Measurements from ENCODE around the gene GABRR3. TPM values are rescaled to one million over a fixed set of nuclear protein-coding genes. Genes with fewer than 3 reads are reported as not detected.

The GABRR3 gene
- total RNA-seq, 1 experiment from 2014 or later, result not detected

GRCh38 chr3:97939401-97939800 lies 95.7 kb downstream of the GABRR3 start:
- no peak overlapping the region for H3K27ac Mint-ChIP-seq (ENCODE audit: unreplicated experiment)
- no peak for TF ChIP-seq CTCF (IDR thresholded peaks at IDR 0.05; ENCODE audit: unreplicated experiment)
- H3K4me3 Mint-ChIP-seq (ENCODE audit: low read depth, unreplicated experiment), result no peak overlapping the region

DNA sequence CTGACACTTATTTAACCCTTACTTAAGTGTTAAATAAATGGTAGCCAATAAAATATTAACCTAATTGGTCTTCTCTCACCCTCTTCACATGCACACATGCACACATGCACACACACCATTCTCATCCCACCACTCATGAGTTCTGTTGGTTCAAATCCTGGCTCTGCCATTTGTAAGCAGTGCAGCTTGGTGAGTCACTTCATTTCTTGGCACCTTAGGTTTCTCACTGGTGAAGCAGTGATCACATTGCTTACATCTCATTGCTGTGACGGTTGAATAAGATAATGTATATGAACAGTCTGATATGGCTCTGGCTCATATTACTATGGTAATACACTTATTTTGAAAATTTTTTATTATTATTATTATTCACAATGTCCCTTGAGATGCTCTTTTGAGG lies 96.7 kb downstream of the GABRR3 start:
- H3K4me3 Mint-ChIP-seq (ENCODE audit: low read depth, unreplicated experiment), result no peak overlapping the region
- no peaks in the 10 kb centered on the region for H3K4me1 Mint-ChIP-seq (ENCODE audit: low read depth, unreplicated experiment)
- no peaks in the 10 kb centered on the region for H3K9me3 Mint-ChIP-seq (ENCODE audit: low read depth, unreplicated experiment)
- peaks cover 4% of the 10 kb centered on the region for H3K36me3 Mint-ChIP-seq (ENCODE audit: insufficient read depth, unreplicated experiment)
- BruUV-seq (replicated peaks), result no TSS peak
- CTCF ChIA-PET, result no interaction called here
- no peak for DNase-seq
- no peak overlapping the region for H3K27ac Mint-ChIP-seq (ENCODE audit: unreplicated experiment)
- no peaks in the 10 kb centered on the region for H3K27me3 Mint-ChIP-seq (ENCODE audit: unreplicated experiment)
- intact Hi-C loops (cut with micrococcal nuclease; ENCODE audit: unreplicated experiment), result no loop called here
- no peak for TF ChIP-seq CTCF (IDR thresholded peaks at IDR 0.05; ENCODE audit: unreplicated experiment)

More at GRCh38 chr3:97939401-97939800, 95.7 kb downstream of the GABRR3 start:
- no peak for DNase-seq
- intact Hi-C loops (cut with micrococcal nuclease; ENCODE audit: unreplicated experiment), result no loop called here
- BruUV-seq (replicated peaks), result no TSS peak
- CTCF ChIA-PET, result no interaction called here
- Mint-ChIP-seq H3K36me3 (ENCODE audit: insufficient read depth, unreplicated experiment) (peaks cover 10% of the 10 kb centered on the region), H3K9me3 (ENCODE audit: low read depth, unreplicated experiment) (no peaks in the 10 kb centered on the region), H3K4me1 (ENCODE audit: low read depth, unreplicated experiment) (no peaks in the 10 kb centered on the region), H3K27me3 (ENCODE audit: unreplicated experiment) (no peaks in the 10 kb centered on the region)

- H3K27ac Mint-ChIP-seq (ENCODE audit: unreplicated experiment), result no peak overlapping the region
- TF ChIP-seq CTCF (IDR thresholded peaks at IDR 0.05; ENCODE audit: unreplicated experiment), result no peak
- DNase-seq, result no peak
- H3K9me3 Mint-ChIP-seq (ENCODE audit: low read depth, unreplicated experiment), result no peaks in the 10 kb centered on the region
- no TSS peak for BruUV-seq (replicated peaks)
- CTCF ChIA-PET, result no interaction called here
- no peak overlapping the region for H3K4me3 Mint-ChIP-seq (ENCODE audit: low read depth, unreplicated experiment)
- no peaks in the 10 kb centered on the region for H3K4me1 Mint-ChIP-seq (ENCODE audit: low read depth, unreplicated experiment)
- peaks cover 4% of the 10 kb centered on the region for H3K36me3 Mint-ChIP-seq (ENCODE audit: insufficient read depth, unreplicated experiment)
- no peaks in the 10 kb centered on the region for H3K27me3 Mint-ChIP-seq (ENCODE audit: unreplicated experiment)
- intact Hi-C loops (cut with micrococcal nuclease; ENCODE audit: unreplicated experiment), result no loop called here
Measured at GRCh38 chr3:97937205-97937604, 97.9 kb downstream of the GABRR3 start.

DNA sequence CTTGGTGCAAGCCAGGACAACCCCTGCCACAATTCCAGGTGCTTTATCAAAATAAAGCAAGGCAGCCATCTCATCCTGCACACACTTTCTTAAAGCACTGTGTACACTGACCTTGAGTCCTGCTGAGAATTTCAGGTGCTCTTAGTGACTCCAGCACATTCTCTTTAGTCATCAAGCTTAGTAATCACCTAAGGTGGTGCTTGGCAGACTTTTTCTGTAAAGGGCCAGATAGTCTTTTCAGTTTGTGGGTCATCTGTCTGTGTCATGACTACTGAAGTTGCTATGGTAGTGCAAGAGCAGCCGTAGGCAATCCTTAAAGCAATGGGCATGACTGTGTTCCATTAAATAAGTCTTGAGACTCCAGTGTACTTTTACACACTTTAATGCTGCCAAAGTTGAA lies 99.3 kb downstream of the GABRR3 start:
- Mint-ChIP-seq H3K4me3 (ENCODE audit: low read depth, unreplicated experiment) (no peak overlapping the region), H3K36me3 (ENCODE audit: insufficient read depth, unreplicated experiment) (peaks cover 4% of the 10 kb centered on the region), H3K27ac (ENCODE audit: unreplicated experiment) (no peak overlapping the region), H3K9me3 (ENCODE audit: low read depth, unreplicated experiment) (no peaks in the 10 kb centered on the region), H3K4me1 (ENCODE audit: low read depth, unreplicated experiment) (no peaks in the 10 kb centered on the region), H3K27me3 (ENCODE audit: unreplicated experiment) (no peaks in the 10 kb centered on the region)
- no peak for TF ChIP-seq CTCF (IDR thresholded peaks at IDR 0.05; ENCODE audit: unreplicated experiment)
- CTCF ChIA-PET, result no interaction called here
- no peak for DNase-seq
- intact Hi-C loops (cut with micrococcal nuclease; ENCODE audit: unreplicated experiment), result no loop called here
- BruUV-seq (replicated peaks), result no TSS peak

Other genes with a start within 250 kb of the GABRR3 start
- gene CRYBG3, start 213.3 kb downstream of the GABRR3 start, total RNA-seq (2022), result 10.3 and 10.6 TPM in 2 replicates
- gene RIOX2, start 62.9 kb downstream of the GABRR3 start, total RNA-seq (2022), result 32.1 and 36.3 TPM in 2 replicates
- not detected in 2 replicates for gene OR5AC2, start 51.9 kb upstream of the GABRR3 start, total RNA-seq (2022)
- not detected in 2 replicates for gene OR5H1, start 95.4 kb upstream of the GABRR3 start, total RNA-seq (2022)
- 0.05 TPM in 1 of 2 replicates, not detected in the other for gene OR5H14, start 112.2 kb upstream of the GABRR3 start, total RNA-seq (2022)
- not detected in 2 replicates for gene OR5H15, start 131.4 kb upstream of the GABRR3 start, total RNA-seq (2022)
- not detected in 2 replicates for gene OR5H6, start 228.9 kb upstream of the GABRR3 start, total RNA-seq (2022)
- gene OR5H2, start 247.2 kb upstream of the GABRR3 start, total RNA-seq (2022), result not detected in 2 replicates

All from Calu3 (cell line).